Ishikawa (cell line): ENCODE results near the gene LPP.

Experiments
- CEBPB ChIP-seq: IDR thresholded peaks from 2 replicates; pipeline ENCODE4 v1.6.1; 2012
- CREB1 ChIP-seq: IDR thresholded peaks from 2 replicates; pipeline ENCODE4 v1.6.1; 2012; ENCODE audit warnings: low read depth
- EGR1 ChIP-seq: IDR thresholded peaks from 2 replicates; pipeline ENCODE4 v1.6.1; 2012
- EP300 ChIP-seq: IDR thresholded peaks from 2 replicates; pipeline ENCODE4 v1.6.1; 2012; ENCODE audit warnings: borderline replicate concordance
- FOXM1 ChIP-seq: IDR thresholded peaks from 2 replicates; pipeline ENCODE4 v1.6.1; 2012; ENCODE audit warnings: low read depth, borderline replicate concordance
- MAX ChIP-seq: IDR thresholded peaks from 2 replicates; pipeline ENCODE4 v1.6.1; 2012
- NFIC ChIP-seq: IDR thresholded peaks from 2 replicates; pipeline ENCODE4 v1.6.1; 2012
- RAD21 ChIP-seq: IDR thresholded peaks from 2 replicates; pipeline ENCODE4 v1.6.1; 2012; ENCODE audit warnings: low read depth
- REST ChIP-seq: IDR thresholded peaks from 2 replicates; pipeline ENCODE4 v1.6.1; 2012; ENCODE audit warnings: low read depth, mild to moderate bottlenecking
- TAF1 ChIP-seq: IDR thresholded peaks from 2 replicates; pipeline ENCODE4 v1.6.1; 2012; ENCODE audit warnings: low read depth, mild to moderate bottlenecking
- TCF12 ChIP-seq: IDR thresholded peaks from 2 replicates; pipeline ENCODE4 v1.6.1; 2012; ENCODE audit warnings: low read depth
- TEAD4 ChIP-seq: IDR thresholded peaks from 2 replicates; pipeline ENCODE4 v1.6.1; 2012
- USF1 ChIP-seq: IDR thresholded peaks from 2 replicates; pipeline ENCODE4 v1.6.1; 2012
- YY1 ChIP-seq: IDR thresholded peaks from 2 replicates; pipeline ENCODE4 v1.6.1; 2012; ENCODE audit warnings: low read depth
- ZBTB7A ChIP-seq: IDR thresholded peaks from 2 replicates; pipeline ENCODE4 v1.6.1; 2012; ENCODE audit warnings: low read depth

The LPP gene

GRCh38 chr3:188802645-188803044 is 648.7 kb downstream of the LPP start:
- TF ChIP-seq CEBPB: no peak
- TF ChIP-seq CREB1: no peak
- TF ChIP-seq REST: no peak
- TF ChIP-seq EP300: no peak
- no peak for TF ChIP-seq TAF1
- no peak for TF ChIP-seq TEAD4
- TF ChIP-seq NFIC: no peak

- TF ChIP-seq TCF12: no peak
- no peak for TF ChIP-seq NFIC
- no peak for TF ChIP-seq USF1
Measured at GRCh38 chr3:188807006-188807405, 653.0 kb downstream of the LPP start.

- TF ChIP-seq CEBPB (no peak), TCF12 (no peak), EP300 (no peak), RAD21 (no peak), ZBTB7A (no peak), EGR1 (no peak), YY1 (no peak), USF1 (no peak), REST (no peak), TEAD4 (no peak)
Measured at GRCh38 chr3:188812198-188812597, 658.2 kb downstream of the LPP start.

- TF ChIP-seq NFIC (no peak), CREB1 (no peak), RAD21 (no peak), EGR1 (no peak), TAF1 (no peak), REST (no peak), FOXM1 (no peak), YY1 (no peak), ZBTB7A (no peak), EP300 (no peak), USF1 (no peak), MAX (no peak), TCF12 (no peak), TEAD4 (no peak)
Measured at GRCh38 chr3:188814581-188814980, 660.6 kb downstream of the LPP start.
